Measurements from ENCODE around the gene SPACA4. TPM values are rescaled to one million over a fixed set of nuclear protein-coding genes. Genes with fewer than 3 reads are reported as not detected.

SPACA4 gene
- total RNA-seq, 1 experiment from 2014 or later: not detected

- no peak overlapping the region for H4K91ac ChIP-seq (ENCODE audit: insufficient read length, low read depth, low read length)
- no peaks in the 10 kb centered on the region for H3K79me2 ChIP-seq (ENCODE audit: insufficient read depth, low read length)
- H3K18ac ChIP-seq (ENCODE audit: insufficient read length, low read depth, low read length): no peak overlapping the region
- H3K27me3 ChIP-seq (ENCODE audit: insufficient read depth, low read length): no peaks in the 10 kb centered on the region
- Mint-ChIP-seq H3K27me3 (ENCODE audit: low read depth) (peaks cover 5% of the 10 kb centered on the region), H3K36me3 (ENCODE audit: insufficient read depth in 1 of 3, low read depth in 3 of 3) (peaks cover 0 to 5% (median 0%) of the 10 kb centered on the region in 3 experiments; a peak in 2 of 7 replicates), H3K4me1 (peaks cover 15 to 17% of the 10 kb centered on the region in 2 experiments), H3K4me3 (no peak overlapping the region), H3K9me3 (peaks cover 0 to 4% of the 10 kb centered on the region in 2 experiments; a peak in 2 of 5 replicates), H3K27ac (no peak overlapping the region)
- H4K8ac ChIP-seq (replicated peaks; ENCODE audit: insufficient read length, low read depth, low read length): no peak overlapping the region
- H2BK15ac ChIP-seq (ENCODE audit: low read depth, low read length): no peak overlapping the region
- H3T11ph ChIP-seq (ENCODE audit: low read length): no peak overlapping the region
- H3K27ac ChIP-seq (ENCODE audit: insufficient read length, low read depth, low read length): no peak overlapping the region
- H3K4ac ChIP-seq (ENCODE audit: low read depth, low read length): no peak overlapping the region
- H2BK12ac ChIP-seq (ENCODE audit: insufficient read length, low read depth, low read length): no peak overlapping the region
- H3K56ac ChIP-seq (ENCODE audit: insufficient read length, low read depth, low read length): no peak overlapping the region
- no peak overlapping the region for H2BK120ac ChIP-seq (ENCODE audit: low read depth, low read length, poor library complexity, severe bottlenecking)
- H4K5ac ChIP-seq (ENCODE audit: insufficient read length, low read depth, low read length): no peak overlapping the region
- no peak for DNase-seq
- H3K9me3 ChIP-seq (ENCODE audit: control insufficient read depth, low read depth, low read length): no peaks in the 10 kb centered on the region
- H4K20me1 ChIP-seq (ENCODE audit: control insufficient read depth, insufficient read depth, insufficient read length): no peaks in the 10 kb centered on the region
- TF ChIP-seq, protein P1, sequence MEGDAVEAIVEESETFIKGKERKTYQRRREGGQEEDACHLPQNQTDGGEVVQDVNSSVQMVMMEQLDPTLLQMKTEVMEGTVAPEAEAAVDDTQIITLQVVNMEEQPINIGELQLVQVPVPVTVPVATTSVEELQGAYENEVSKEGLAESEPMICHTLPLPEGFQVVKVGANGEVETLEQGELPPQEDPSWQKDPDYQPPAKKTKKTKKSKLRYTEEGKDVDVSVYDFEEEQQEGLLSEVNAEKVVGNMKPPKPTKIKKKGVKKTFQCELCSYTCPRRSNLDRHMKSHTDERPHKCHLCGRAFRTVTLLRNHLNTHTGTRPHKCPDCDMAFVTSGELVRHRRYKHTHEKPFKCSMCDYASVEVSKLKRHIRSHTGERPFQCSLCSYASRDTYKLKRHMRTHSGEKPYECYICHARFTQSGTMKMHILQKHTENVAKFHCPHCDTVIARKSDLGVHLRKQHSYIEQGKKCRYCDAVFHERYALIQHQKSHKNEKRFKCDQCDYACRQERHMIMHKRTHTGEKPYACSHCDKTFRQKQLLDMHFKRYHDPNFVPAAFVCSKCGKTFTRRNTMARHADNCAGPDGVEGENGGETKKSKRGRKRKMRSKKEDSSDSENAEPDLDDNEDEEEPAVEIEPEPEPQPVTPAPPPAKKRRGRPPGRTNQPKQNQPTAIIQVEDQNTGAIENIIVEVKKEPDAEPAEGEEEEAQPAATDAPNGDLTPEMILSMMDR (conservative IDR thresholded peaks at IDR 0.05): no peak
- H2BK5ac ChIP-seq (ENCODE audit: insufficient read length, low read length): no peak overlapping the region
- H3K4me1 ChIP-seq (ENCODE audit: insufficient read depth, low read length): no peaks in the 10 kb centered on the region
- no peaks in the 10 kb centered on the region for H3K79me1 ChIP-seq (ENCODE audit: insufficient read depth, low read depth, low read length, poor library complexity, severe bottlenecking)
- no peak overlapping the region for H2AFZ ChIP-seq (ENCODE audit: low read length)
- H3K9ac ChIP-seq (ENCODE audit: extremely low read depth, insufficient read length, low read length): no peak overlapping the region
- no peak overlapping the region for H2BK20ac ChIP-seq (ENCODE audit: low read depth, low read length, poor library complexity, severe bottlenecking)
- WGBS (ENCODE audit: extremely low coverage, insufficient read length, low lambda C conversion rate): no CpG with 5 or more reads among the region's 5 CpGs
- H3K14ac ChIP-seq (ENCODE audit: insufficient read depth, low read length): no peak overlapping the region
- no peak overlapping the region for H3K23ac ChIP-seq (ENCODE audit: insufficient read length, low read depth, low read length)
- no peaks in the 10 kb centered on the region for H3K23me2 ChIP-seq (ENCODE audit: insufficient read length, low read depth, low read length, poor library complexity, severe bottlenecking)
- H2AK5ac ChIP-seq (ENCODE audit: insufficient read length, low read length): no peak overlapping the region
- no peak overlapping the region for H3K4me2 ChIP-seq (ENCODE audit: insufficient read depth, insufficient read length, low read length)
These were observed 45.1 kb downstream of the SPACA4 start for GRCh38 chr19:48651683-48652048.
